CD8-positive, alpha-beta memory T cell (primary cell): ENCODE measurements around the gene ERMN. TPM values are rescaled to one million over a fixed set of nuclear protein-coding genes. Genes with fewer than 3 reads are reported as not detected.

Experiments
- CTCF ChIA-PET: fragments of 350-600 bp; sonication (Branson Sonifier 250); formaldehyde crosslinking; loops from one replicate; lab custom pipeline; 2021; ENCODE audit warnings: antibody characterized with exemption; lab: Charles Lee
- POLR2A ChIA-PET: fragments of 350-600 bp; sonication (Branson Sonifier 250); formaldehyde crosslinking; loops from one replicate; lab custom pipeline; 2021; ENCODE audit warnings: antibody characterized with exemption; lab: Charles Lee
- DNase-seq, 5 donors: peaks; one replicate each; pipeline versions ENCODE4 v3.0.0 to v3.0.0-alpha.2; 2020 to 2022; ENCODE audit warnings: mixed read lengths in 1 of 5
- H3K27ac ChIP-seq: one replicate; pipeline ENCODE4 v1.7.0; 2013; ENCODE audit warnings: low read depth, mild to moderate bottlenecking, low read length, moderate library complexity
- H3K27me3 ChIP-seq: 2 replicates; pipeline ENCODE4 v1.7.0; 2013; ENCODE audit warnings: low read length, mild to moderate bottlenecking; ENCODE audit not compliant: insufficient read depth, poor library complexity, severe bottlenecking
- H3K36me3 ChIP-seq: 2 replicates; pipeline ENCODE4 v1.7.0; 2013; ENCODE audit warnings: mild to moderate bottlenecking, low read length, moderate library complexity; ENCODE audit not compliant: insufficient read depth
- H3K4me1 ChIP-seq: 2 replicates; pipeline ENCODE4 v1.7.0; 2013; ENCODE audit warnings: mild to moderate bottlenecking, low read length, moderate library complexity; ENCODE audit not compliant: insufficient read depth
- H3K4me3 ChIP-seq: 2 replicates; pipeline ENCODE4 v1.7.0; 2013; ENCODE audit warnings: mild to moderate bottlenecking, low read length
- H3K9me3 ChIP-seq: 2 replicates; pipeline ENCODE4 v1.7.0; 2013; ENCODE audit warnings: mild to moderate bottlenecking, low read length
- H3K27ac Mint-ChIP-seq, 8 donors: one replicate each; pipeline ENCODE4 v1.8.0; 2020 to 2021; ENCODE audit warnings: mixed read lengths in 8 of 8, mild to moderate bottlenecking in 6 of 8, inconsistent platforms in 3 of 8, moderate library complexity in 3 of 8
- H3K27me3 Mint-ChIP-seq, 2 donors: one replicate each; pipeline ENCODE4 v1.8.0; 2020 to 2021; ENCODE audit warnings: mixed read lengths in 2 of 2, mild to moderate bottlenecking in 1 of 2, moderate library complexity in 1 of 2
- H3K36me3 Mint-ChIP-seq, 3 donors: one replicate each; pipeline ENCODE4 v1.8.0; 2020 to 2021; ENCODE audit warnings: mixed read lengths in 3 of 3, inconsistent platforms in 1 of 3, mild to moderate bottlenecking in 1 of 3
- H3K4me1 Mint-ChIP-seq, 3 donors: one replicate each; pipeline ENCODE4 v1.8.0; 2020 to 2021; ENCODE audit warnings: mixed read lengths in 3 of 3, inconsistent platforms in 1 of 3, mild to moderate bottlenecking in 1 of 3
- H3K4me3 Mint-ChIP-seq, 7 donors: one replicate each; pipeline ENCODE4 v1.8.0; 2020 to 2021; ENCODE audit warnings: mixed read lengths in 7 of 7, mild to moderate bottlenecking in 6 of 7, moderate library complexity in 4 of 7, inconsistent platforms in 2 of 7
- H3K9me3 Mint-ChIP-seq, 5 donors: one replicate each; pipeline ENCODE4 v1.8.0; 2020 to 2022; ENCODE audit warnings: mixed read lengths in 5 of 5, mild to moderate bottlenecking in 3 of 5, moderate library complexity in 2 of 5, inconsistent platforms in 1 of 5
- polyA plus RNA-seq: library from polyadenylated mRNA; unstranded; fragments of 300-500 nt; fragmentation: Illumina TruSeq; gene quantifications from one replicate; pipeline ENCODE4 v1.2.3, GENCODE V29; 2021
- total RNA-seq, 2 experiments: library from RNA; stranded (reverse); gene quantifications; one replicate each; pipeline ENCODE4 v1.2.3, GENCODE V29; 2021

The ERMN gene
- total and polyA plus RNA-seq, 3 experiments from 2014 or later, result 0.20 to 0.64 (median 0.42) TPM

DNA sequence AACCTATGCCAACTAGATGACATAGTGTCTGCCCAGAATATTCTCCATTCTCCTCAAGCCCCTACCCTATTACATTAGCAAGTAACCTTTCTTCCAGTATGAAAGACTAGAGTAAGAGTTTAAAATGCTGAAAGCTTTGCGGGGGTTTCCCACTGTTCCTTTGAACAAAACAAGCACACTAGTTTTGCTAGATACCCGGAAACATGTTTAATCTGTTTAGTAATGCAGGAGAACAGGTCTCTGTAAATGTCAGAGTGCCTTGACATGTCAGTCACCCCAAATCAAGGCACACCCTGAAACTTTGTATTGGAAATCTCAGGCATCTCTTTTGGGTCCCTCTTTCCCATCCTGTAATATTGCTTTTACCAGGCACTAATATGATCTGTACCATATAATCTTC, 56.6 kb downstream of the ERMN start:
- Histone ChIP-seq H3K27me3 (no peaks in the 10 kb centered on the region), H3K9me3 (no peaks in the 10 kb centered on the region), H3K4me1 (no peaks in the 10 kb centered on the region), H3K27ac (no peak overlapping the region), H3K4me3 (no peak overlapping the region), H3K36me3 (no peaks in the 10 kb centered on the region)
- no peaks in the 10 kb centered on the region for H3K36me3 Mint-ChIP-seq
- POLR2A ChIA-PET, result no interaction called here
- H3K27me3 Mint-ChIP-seq, result peaks cover 0 to 2% of the 10 kb centered on the region in 2 donors
- H3K4me1 Mint-ChIP-seq, result no peaks in the 10 kb centered on the region
- no peak overlapping the region for H3K4me3 Mint-ChIP-seq
- H3K27ac Mint-ChIP-seq, result no peak overlapping the region
- CTCF ChIA-PET, result no interaction called here
- H3K9me3 Mint-ChIP-seq, result no peaks in the 10 kb centered on the region
- no peak for DNase-seq

Other genes with a start within 250 kb of the ERMN start
- gene GALNT5, start 68.1 kb downstream of the ERMN start, total RNA-seq, result not detected
- gene GALNT5, start 68.1 kb downstream of the ERMN start, polyA plus RNA-seq, result not detected
- 100 to 1,000 TPM; 195 to 202 TPM for gene CYTIP, start 118.3 kb upstream of the ERMN start, total RNA-seq
- 144 TPM for gene CYTIP, start 118.3 kb upstream of the ERMN start, polyA plus RNA-seq